ENCODE measurements around the gene TMEM144. TPM values are rescaled to one million over a fixed set of nuclear protein-coding genes. Genes with fewer than 3 reads are reported as not detected.
"Not testable (repeated sequence)": the region's sequence is repeated elsewhere in the genome, so short reads cannot be mapped to it uniquely, and the experiment has no call there.

The TMEM144 gene
- total and polyA plus RNA-seq, 11 donors = 2.3 to 17.7 (median 10.4) TPM

DNA sequence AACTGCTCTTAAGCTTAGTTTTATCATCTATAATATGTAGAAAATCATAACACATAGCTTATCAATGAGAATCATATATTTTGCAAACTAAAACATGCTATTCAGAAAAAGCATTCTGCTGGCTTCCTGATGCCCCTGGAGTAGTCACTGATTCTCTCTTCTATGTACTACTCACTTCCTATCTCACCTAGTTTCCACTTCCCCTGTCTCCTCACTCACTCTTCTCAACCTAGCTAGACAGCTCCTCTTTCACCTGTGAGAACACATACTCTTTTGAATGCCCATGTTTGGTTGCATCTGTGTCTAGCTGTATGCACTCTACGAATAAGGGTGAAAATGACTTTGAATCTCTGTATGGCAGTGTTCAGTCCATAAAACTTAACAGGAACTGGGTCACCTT, 9.3 kb downstream of the TMEM144 start:
- H3K27me3 ChIP-seq = no peaks in the 10 kb centered on the region
- intact Hi-C loops (cut with DNase I) = no loop called here
- WGBS, 4 donors = 92 to 96% (median 93%) methylated on average over 1 of the region's 1 CpG
- peaks cover 0 to 67% (median 42%) of the 10 kb centered on the region in 9 donors for H3K36me3 ChIP-seq
- ATAC-seq (no peak), DNase-seq (no peak)
- no peaks in the 10 kb centered on the region for H3K9me3 ChIP-seq
- TF ChIP-seq, protein P1, sequence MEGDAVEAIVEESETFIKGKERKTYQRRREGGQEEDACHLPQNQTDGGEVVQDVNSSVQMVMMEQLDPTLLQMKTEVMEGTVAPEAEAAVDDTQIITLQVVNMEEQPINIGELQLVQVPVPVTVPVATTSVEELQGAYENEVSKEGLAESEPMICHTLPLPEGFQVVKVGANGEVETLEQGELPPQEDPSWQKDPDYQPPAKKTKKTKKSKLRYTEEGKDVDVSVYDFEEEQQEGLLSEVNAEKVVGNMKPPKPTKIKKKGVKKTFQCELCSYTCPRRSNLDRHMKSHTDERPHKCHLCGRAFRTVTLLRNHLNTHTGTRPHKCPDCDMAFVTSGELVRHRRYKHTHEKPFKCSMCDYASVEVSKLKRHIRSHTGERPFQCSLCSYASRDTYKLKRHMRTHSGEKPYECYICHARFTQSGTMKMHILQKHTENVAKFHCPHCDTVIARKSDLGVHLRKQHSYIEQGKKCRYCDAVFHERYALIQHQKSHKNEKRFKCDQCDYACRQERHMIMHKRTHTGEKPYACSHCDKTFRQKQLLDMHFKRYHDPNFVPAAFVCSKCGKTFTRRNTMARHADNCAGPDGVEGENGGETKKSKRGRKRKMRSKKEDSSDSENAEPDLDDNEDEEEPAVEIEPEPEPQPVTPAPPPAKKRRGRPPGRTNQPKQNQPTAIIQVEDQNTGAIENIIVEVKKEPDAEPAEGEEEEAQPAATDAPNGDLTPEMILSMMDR (IDR thresholded peaks at IDR 0.05) = no peak
- no peak for TF ChIP-seq POLR2A (IDR thresholded peaks at IDR 0.05)
- H3K4me3 ChIP-seq = no peak overlapping the region
- peaks cover 0 to 16% (median 2%) of the 10 kb centered on the region in 12 donors for H3K4me1 ChIP-seq
- H3K27ac ChIP-seq = no peak overlapping the region

DNA sequence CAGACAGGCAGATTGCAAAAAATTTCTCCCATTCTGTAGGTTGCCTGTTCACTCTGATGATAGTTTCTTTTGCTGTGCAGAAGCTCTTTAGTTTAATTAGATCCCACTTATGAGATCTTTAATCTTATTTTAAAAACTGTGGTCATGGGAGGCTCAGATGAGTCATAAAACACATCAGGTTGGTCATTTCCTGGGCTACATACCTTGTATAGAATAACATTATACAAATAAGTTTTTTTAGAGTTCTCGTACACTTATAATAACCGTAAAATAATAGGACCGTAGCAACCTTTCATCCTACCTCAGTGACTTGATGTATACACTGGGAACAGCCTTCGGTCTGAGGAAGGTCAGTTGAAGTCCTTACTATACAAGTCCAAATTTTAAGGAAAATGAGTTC, 14.0 kb downstream of the TMEM144 start:
- DNase-seq; intact Hi-C loops (cut with DNase I); H3K4me1 ChIP-seq; H3K4me3 ChIP-seq; H3K27ac ChIP-seq; H3K9me3 ChIP-seq; H3K27me3 ChIP-seq; ATAC-seq: not testable (repeated sequence)
- H3K36me3 ChIP-seq = peaks cover 0 to 77% (median 37%) of the 10 kb centered on the region in 9 donors
- WGBS, 4 donors = 98 to 99% (median 98%) methylated on average over 4 of the region's 4 CpGs

GRCh38 chr4:158224999-158225398, 14.7 kb downstream of the TMEM144 start:
- not testable (repeated sequence) for ATAC-seq, H3K4me3 ChIP-seq
- peaks cover 0 to 76% (median 37%) of the 10 kb centered on the region in 9 donors for H3K36me3 ChIP-seq

GRCh38 chr4:158227880-158228279, 17.6 kb downstream of the TMEM144 start:
- H3K36me3 ChIP-seq = peaks cover 0 to 68% (median 28%) of the 10 kb centered on the region in 9 donors
- ATAC-seq; H3K27me3 ChIP-seq; H3K9me3 ChIP-seq; H3K4me1 ChIP-seq; H3K27ac ChIP-seq; H3K4me3 ChIP-seq; intact Hi-C loops (cut with DNase I); DNase-seq: not testable (repeated sequence)
- WGBS, 4 donors = 95 to 98% (median 97%) methylated on average over 5 of the region's 5 CpGs

More at GRCh38 chr4:158224999-158225398, 14.7 kb downstream of the TMEM144 start:
- H3K27me3 ChIP-seq; H3K27ac ChIP-seq; intact Hi-C loops (cut with DNase I); H3K4me1 ChIP-seq; H3K9me3 ChIP-seq; DNase-seq: not testable (repeated sequence)
- WGBS, 4 donors = 61 to 65% (median 63%) methylated on average over 2 of the region's 2 CpGs

DNA sequence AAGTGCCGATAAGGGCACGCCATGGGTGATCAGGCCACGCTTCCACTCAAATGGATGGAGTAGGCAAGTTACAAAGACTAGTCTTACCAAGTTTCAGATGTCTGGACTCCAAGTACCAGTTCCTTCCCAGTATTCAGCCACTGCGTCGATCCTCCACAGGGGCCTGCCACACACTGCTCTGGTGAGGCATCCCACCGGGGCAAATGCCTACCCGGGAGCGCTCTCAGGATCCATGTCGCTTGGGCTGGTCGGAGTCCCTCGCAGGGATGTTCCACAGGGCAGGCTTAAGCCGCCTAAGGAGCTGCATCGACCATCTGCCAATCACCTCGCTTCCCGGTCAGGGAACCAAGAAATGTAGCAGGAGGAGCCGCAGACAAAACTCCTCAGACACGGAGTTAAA, 18.1 kb downstream of the TMEM144 start:
- DNase-seq; intact Hi-C loops (cut with DNase I); ATAC-seq; H3K9me3 ChIP-seq; H3K4me3 ChIP-seq; H3K4me1 ChIP-seq; H3K27me3 ChIP-seq; H3K27ac ChIP-seq: not testable (repeated sequence)
- whole genome bisulfite sequencing, 4 donors = 95 to 99% (median 96%) methylated on average over 14 to 17 of the region's 17 CpGs
- peaks cover 0 to 68% (median 28%) of the 10 kb centered on the region in 9 donors for H3K36me3 ChIP-seq

DNA sequence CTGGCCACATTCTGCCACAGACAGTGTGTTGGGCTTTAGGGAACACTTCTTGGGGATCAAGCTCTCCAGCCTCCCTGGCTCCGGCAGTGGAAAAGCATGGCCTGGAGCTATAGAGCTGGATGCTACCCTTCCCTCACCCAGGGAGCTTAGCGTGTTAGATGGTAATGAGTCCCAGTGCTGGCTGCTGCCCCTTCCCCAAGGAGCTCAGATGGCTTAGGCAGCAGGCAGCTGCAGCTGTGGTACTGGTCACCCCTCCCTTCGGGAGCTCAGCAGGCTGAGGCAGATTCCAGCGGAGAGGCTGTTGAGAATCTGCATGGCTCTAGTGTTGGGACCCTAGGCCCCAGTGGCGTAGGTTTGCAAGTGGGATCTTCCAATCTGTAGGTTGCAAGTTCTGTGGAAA, 19.5 kb downstream of the TMEM144 start:
- ATAC-seq (no peak), DNase-seq (no peak)
- no peaks in the 10 kb centered on the region for H3K9me3 ChIP-seq
- intact Hi-C loops (cut with DNase I) = no loop called here
- WGBS, 4 donors = 71 to 85% (median 76%) methylated on average over 4 to 5 of the region's 5 CpGs
- no peaks in the 10 kb centered on the region for H3K27me3 ChIP-seq
- no peak overlapping the region for H3K27ac ChIP-seq
- H3K4me3 ChIP-seq = no peak overlapping the region
- H3K4me1 ChIP-seq = peaks cover 0 to 6% (median 0%) of the 10 kb centered on the region in 12 donors
- peaks cover 0 to 70% (median 22%) of the 10 kb centered on the region in 9 donors for H3K36me3 ChIP-seq
- TF ChIP-seq POLR2A (IDR thresholded peaks at IDR 0.05) = no peak
- TF ChIP-seq, protein P1 (IDR thresholded peaks at IDR 0.05) = no peak

Data from heart left ventricle (tissue), 16 donors.